HCT116 (cell line): ENCODE measurements around the gene TIMM10B. TPM values are rescaled to one million over a fixed set of nuclear protein-coding genes. Genes with fewer than 3 reads are reported as not detected.

Source experiments
- ATAC-seq: fragments of 200-7000 bp; cut with Tn5 transposase; 2 replicates; pipeline ENCODE4 v1.9.1; 2020; ENCODE audit warnings: mild to moderate bottlenecking, moderate library complexity
- BruUV-seq: library from RNA; stranded (reverse); fragments of 400-500 nt; replicated peaks from 2 replicates; lab custom pipeline; 2021; lab: Mats Ljungman, UMichigan
- CTCF ChIA-PET: fragments of 300-600 bp; sonication (Branson Sonifier 250); formaldehyde crosslinking; loops from one replicate; lab custom pipeline; 2021; ENCODE audit warnings: antibody characterized with exemption; lab: Charles Lee
- POLR2A ChIA-PET: fragments of 300-600, 350-600 bp; sonication (Branson Sonifier 250); formaldehyde crosslinking; loops from one replicate; lab custom pipeline; 2021; ENCODE audit warnings: antibody characterized with exemption; lab: Charles Lee
- RAD21 ChIA-PET, 2 experiments: fragments of 300-600 bp; sonication (Branson Sonifier 250); formaldehyde crosslinking; loops; one replicate each; lab custom pipeline; 2023; ENCODE audit warnings: low total read pairs in 2 of 2; ENCODE audit not compliant: uncharacterized antibody in 2 of 2, unreplicated experiment in 2 of 2, low non-redundant PET in 1 of 2; lab: Charles Lee
- DNase-seq: peaks from one replicate; pipeline ENCODE4 v3.0.0-alpha.2; 2010; ENCODE audit warnings: low read depth, low spot score
- H2AFZ ChIP-seq: fragments of 200-600 bp; shearing (Covaris generic), sonication (generic); 2 replicates; pipeline ENCODE4 v1.6.1; 2017; ENCODE audit warnings: low read depth, mixed run types, mixed read lengths, antibody characterized with exemption, low read length; ENCODE audit not compliant: poor library complexity, severe bottlenecking
- H3K27ac ChIP-seq: 2 replicates; pipeline ENCODE4 v1.5.1; 2012; ENCODE audit warnings: low read depth, low read length
- H3K27me3 ChIP-seq: fragments of 200-600 bp; sonication (generic); 2 replicates; pipeline ENCODE4 v1.6.1; 2016; ENCODE audit warnings: mixed run types, low read length, mixed read lengths; ENCODE audit not compliant: insufficient read depth
- H3K36me3 ChIP-seq, 2 experiments: fragments of 200-500 bp in 1 of 2; fragments of 200-600 bp in 1 of 2; sonication (Bioruptor generic) in 1 of 2; sonication (generic) in 1 of 2; 2 replicates each; pipeline versions ENCODE4 v1.5.1 to v1.6.1; 2014 to 2016; ENCODE audit warnings: low read length in 2 of 2, inconsistent platforms in 1 of 2, mixed read lengths in 1 of 2, mixed run types in 1 of 2; ENCODE audit not compliant: insufficient read depth in 2 of 2, control insufficient read depth in 1 of 2
- H3K4me1 ChIP-seq, 2 experiments: fragments of 200-600 bp in 1 of 2; sonication (generic) in 1 of 2; 2 replicates each; pipeline versions ENCODE4 v1.5.1 to v1.6.1; 2012 to 2017; ENCODE audit warnings: low read length in 2 of 2, inconsistent platforms in 1 of 2, mild to moderate bottlenecking in 1 of 2, mixed read lengths in 1 of 2, mixed run types in 1 of 2, moderate library complexity in 1 of 2; ENCODE audit not compliant: insufficient read depth in 2 of 2, control insufficient read depth in 1 of 2
- H3K4me2 ChIP-seq: fragments of 200-600 bp; sonication (generic); 2 replicates; pipeline ENCODE4 v1.6.1; 2017; ENCODE audit warnings: mixed run types, low read length, mixed read lengths
- H3K4me3 ChIP-seq, 2 experiments: fragments of 200-600 bp in 1 of 2; sonication (generic) in 1 of 2; replicated peaks in 1 of 2; 2 replicates each; pipeline ENCODE4 v1.5.1; 2011 to 2016; ENCODE audit warnings: low read length in 2 of 2, control low read depth in 1 of 2, low read depth in 1 of 2, mild to moderate bottlenecking in 1 of 2, mixed read lengths in 1 of 2, mixed run types in 1 of 2
- H3K79me2 ChIP-seq: fragments of 200-600 bp; sonication (generic); 2 replicates; pipeline ENCODE4 v1.6.1; 2017; ENCODE audit warnings: mild to moderate bottlenecking, mixed run types, low read length, moderate library complexity, mixed read lengths; ENCODE audit not compliant: insufficient read depth
- H3K9ac ChIP-seq: fragments of 200-600 bp; sonication (generic); 2 replicates; pipeline ENCODE4 v1.6.1; 2016; ENCODE audit warnings: low read length, mixed read lengths
- H3K9me2 ChIP-seq: fragments of 200-600 bp; sonication (generic), shearing (Covaris generic); 2 replicates; pipeline ENCODE4 v1.6.1; 2017; ENCODE audit warnings: mixed run types, mild to moderate bottlenecking, moderate library complexity; ENCODE audit not compliant: insufficient read depth
- H3K9me3 ChIP-seq, 2 experiments: fragments of 200-500 bp in 1 of 2; fragments of 200-600 bp in 1 of 2; sonication (Bioruptor generic) in 1 of 2; sonication (generic) in 1 of 2; 2 replicates each; pipeline ENCODE4 v1.6.1; 2014 to 2017; ENCODE audit warnings: low read length in 2 of 2, mixed read lengths in 2 of 2, inconsistent platforms in 1 of 2, low read depth in 1 of 2, mild to moderate bottlenecking in 1 of 2, mixed run types in 1 of 2, moderate library complexity in 1 of 2; ENCODE audit not compliant: control insufficient read depth in 1 of 2, insufficient read depth in 1 of 2
- H4K20me1 ChIP-seq: fragments of 200-600 bp; sonication (generic), shearing (Covaris generic); 2 replicates; pipeline ENCODE4 v1.6.1; 2017; ENCODE audit warnings: mixed run types, mild to moderate bottlenecking, moderate library complexity; ENCODE audit not compliant: insufficient read depth
- ATF3 ChIP-seq: IDR thresholded peaks from 2 replicates; pipeline ENCODE4 v1.6.1; 2012
- CBX3 ChIP-seq: IDR thresholded peaks from 2 replicates; pipeline ENCODE4 v1.6.1; 2012; ENCODE audit warnings: low read depth
- CEBPB ChIP-seq: IDR thresholded peaks from 2 replicates; pipeline ENCODE4 v1.6.1; 2012; ENCODE audit warnings: low read depth
- ELF1 ChIP-seq: IDR thresholded peaks from 2 replicates; pipeline ENCODE4 v1.6.1; 2012; ENCODE audit warnings: low read depth, borderline replicate concordance
- EZH2 ChIP-seq: fragments of 200-600 bp; sonication (generic); IDR thresholded peaks from 2 replicates; pipeline ENCODE4 v1.6.1; 2017; ENCODE audit warnings: antibody characterized with exemption, mixed run types
- EZH2phosphoT487 ChIP-seq: fragments of 200-600 bp; IDR thresholded peaks from 2 replicates; pipeline ENCODE4 v1.6.1; 2018; ENCODE audit warnings: antibody characterized with exemption, borderline replicate concordance
- JUND ChIP-seq: IDR thresholded peaks from 2 replicates; pipeline ENCODE4 v1.6.1; 2012
- MAX ChIP-seq: IDR thresholded peaks from 2 replicates; pipeline ENCODE4 v1.6.1; 2012
- POLR2A ChIP-seq: IDR thresholded peaks from 2 replicates; pipeline ENCODE4 v1.7.0; 2011; ENCODE audit warnings: borderline replicate concordance; ENCODE audit not compliant: insufficient read depth, insufficient read length; ENCODE audit errors: extremely low read depth
- SIN3A ChIP-seq: IDR thresholded peaks from 2 replicates; pipeline ENCODE4 v1.6.1; 2012; ENCODE audit warnings: low read depth
- SRF ChIP-seq: IDR thresholded peaks from 2 replicates; pipeline ENCODE4 v1.6.1; 2012; ENCODE audit warnings: low read depth
- TCF7L2 ChIP-seq: IDR thresholded peaks from 2 replicates; pipeline ENCODE4 v1.7.0; 2011; ENCODE audit warnings: borderline replicate concordance, inconsistent platforms; ENCODE audit not compliant: insufficient read depth, insufficient read length; ENCODE audit errors: extremely low read depth
- YY1 ChIP-seq: IDR thresholded peaks from 2 replicates; pipeline ENCODE4 v1.6.1; 2011; ENCODE audit warnings: low read length, low read depth, moderate library complexity, mild to moderate bottlenecking; ENCODE audit not compliant: insufficient replicate concordance; ENCODE audit errors: extremely low read depth
- ZFX ChIP-seq: fragments of 450-650 bp; IDR thresholded peaks from 2 replicates; pipeline ENCODE4 v1.6.1; 2017
- intact Hi-C: fragments of 100-400 bp; cut with micrococcal nuclease; formaldehyde crosslinking; loops from 2 replicates; pipeline ENCODE4 v1.10.0; 2022
- total RNA-seq: library from RNA; stranded (reverse); gene quantifications from one replicate; pipeline ENCODE4 v1.2.1, GENCODE V29; 2021; ENCODE audit not compliant: unreplicated experiment
- TF ChIP-seq, protein P1 (sequence below): IDR thresholded peaks from 2 replicates; pipeline ENCODE4 v1.6.1; 2011; ENCODE audit warnings: mild to moderate bottlenecking, low read length, moderate library complexity; ENCODE audit not compliant: insufficient replicate concordance; ENCODE audit errors: extremely low read depth
- TF ChIP-seq, protein P2 (sequence below): IDR thresholded peaks from 2 replicates; pipeline ENCODE4 v1.6.1; 2012; ENCODE audit warnings: low read depth

The TIMM10B gene
- total RNA-seq, 1 experiment from 2014 or later: 22.9 TPM

- ChIA-PET RAD21 (no interaction called here), CTCF (interaction anchor here (1.1 to 1.5 kb wide), 2 partner anchors 44 to 103 kb away, joined by 3 to 11 read pairs; no protein-coding TSS in a partner anchor), POLR2A (no interaction called here)
- Histone ChIP-seq H4K20me1 (no peaks in the 10 kb centered on the region; the same call in 1 of the 2 replicates), H2AFZ (no peak overlapping the region), H3K4me2 (peak overlapping the region; percentile 93), H3K9me2 (no peaks in the 10 kb centered on the region), H3K9me3 (no peaks in the 10 kb centered on the region), H3K36me3 (peaks cover 25 to 64% of the 10 kb centered on the region in 2 experiments), H3K27me3 (no peaks in the 10 kb centered on the region), H3K79me2 (peaks cover 52% of the 10 kb centered on the region), H3K27ac (peak overlapping the region; percentile 57; the same call in 1 of the 2 replicates), H3K9ac (peak overlapping the region; percentile 93), H3K4me3 (peak overlapping the region; percentile 86 to 96), H3K4me1 (peaks cover 13 to 21% of the 10 kb centered on the region in 2 experiments; a peak in 3 of 4 replicates)
- no peak for TF ChIP-seq YY1
- no peak for TF ChIP-seq CEBPB
- no peak for TF ChIP-seq ZFX
- no peak for TF ChIP-seq EZH2phosphoT487
- no peak for TF ChIP-seq SRF
- TF ChIP-seq, protein P1, sequence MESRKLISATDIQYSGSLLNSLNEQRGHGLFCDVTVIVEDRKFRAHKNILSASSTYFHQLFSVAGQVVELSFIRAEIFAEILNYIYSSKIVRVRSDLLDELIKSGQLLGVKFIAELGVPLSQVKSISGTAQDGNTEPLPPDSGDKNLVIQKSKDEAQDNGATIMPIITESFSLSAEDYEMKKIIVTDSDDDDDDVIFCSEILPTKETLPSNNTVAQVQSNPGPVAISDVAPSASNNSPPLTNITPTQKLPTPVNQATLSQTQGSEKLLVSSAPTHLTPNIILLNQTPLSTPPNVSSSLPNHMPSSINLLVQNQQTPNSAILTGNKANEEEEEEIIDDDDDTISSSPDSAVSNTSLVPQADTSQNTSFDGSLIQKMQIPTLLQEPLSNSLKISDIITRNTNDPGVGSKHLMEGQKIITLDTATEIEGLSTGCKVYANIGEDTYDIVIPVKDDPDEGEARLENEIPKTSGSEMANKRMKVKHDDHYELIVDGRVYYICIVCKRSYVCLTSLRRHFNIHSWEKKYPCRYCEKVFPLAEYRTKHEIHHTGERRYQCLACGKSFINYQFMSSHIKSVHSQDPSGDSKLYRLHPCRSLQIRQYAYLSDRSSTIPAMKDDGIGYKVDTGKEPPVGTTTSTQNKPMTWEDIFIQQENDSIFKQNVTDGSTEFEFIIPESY: no peak
- TF ChIP-seq EZH2: no peak
- no peak for TF ChIP-seq SIN3A
- TF ChIP-seq JUND: no peak
- no peak for TF ChIP-seq MAX
- TF ChIP-seq, protein P2, sequence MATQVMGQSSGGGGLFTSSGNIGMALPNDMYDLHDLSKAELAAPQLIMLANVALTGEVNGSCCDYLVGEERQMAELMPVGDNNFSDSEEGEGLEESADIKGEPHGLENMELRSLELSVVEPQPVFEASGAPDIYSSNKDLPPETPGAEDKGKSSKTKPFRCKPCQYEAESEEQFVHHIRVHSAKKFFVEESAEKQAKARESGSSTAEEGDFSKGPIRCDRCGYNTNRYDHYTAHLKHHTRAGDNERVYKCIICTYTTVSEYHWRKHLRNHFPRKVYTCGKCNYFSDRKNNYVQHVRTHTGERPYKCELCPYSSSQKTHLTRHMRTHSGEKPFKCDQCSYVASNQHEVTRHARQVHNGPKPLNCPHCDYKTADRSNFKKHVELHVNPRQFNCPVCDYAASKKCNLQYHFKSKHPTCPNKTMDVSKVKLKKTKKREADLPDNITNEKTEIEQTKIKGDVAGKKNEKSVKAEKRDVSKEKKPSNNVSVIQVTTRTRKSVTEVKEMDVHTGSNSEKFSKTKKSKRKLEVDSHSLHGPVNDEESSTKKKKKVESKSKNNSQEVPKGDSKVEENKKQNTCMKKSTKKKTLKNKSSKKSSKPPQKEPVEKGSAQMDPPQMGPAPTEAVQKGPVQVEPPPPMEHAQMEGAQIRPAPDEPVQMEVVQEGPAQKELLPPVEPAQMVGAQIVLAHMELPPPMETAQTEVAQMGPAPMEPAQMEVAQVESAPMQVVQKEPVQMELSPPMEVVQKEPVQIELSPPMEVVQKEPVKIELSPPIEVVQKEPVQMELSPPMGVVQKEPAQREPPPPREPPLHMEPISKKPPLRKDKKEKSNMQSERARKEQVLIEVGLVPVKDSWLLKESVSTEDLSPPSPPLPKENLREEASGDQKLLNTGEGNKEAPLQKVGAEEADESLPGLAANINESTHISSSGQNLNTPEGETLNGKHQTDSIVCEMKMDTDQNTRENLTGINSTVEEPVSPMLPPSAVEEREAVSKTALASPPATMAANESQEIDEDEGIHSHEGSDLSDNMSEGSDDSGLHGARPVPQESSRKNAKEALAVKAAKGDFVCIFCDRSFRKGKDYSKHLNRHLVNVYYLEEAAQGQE: no peak
- no peak for TF ChIP-seq POLR2A
- no peak for TF ChIP-seq CBX3
- no peak for TF ChIP-seq TCF7L2
- no peak for TF ChIP-seq ELF1
- TF ChIP-seq ATF3: no peak
- BruUV-seq: no TSS peak
- intact Hi-C loops: no loop called here
- DNase-seq: no peak
- no peak for ATAC-seq
Measured at GRCh38 chr11:6482441-6482840, 1.1 kb downstream of the TIMM10B start.
